Endothelial cell of umbilical vein (primary cell): ENCODE data around the gene TMTC1. TPM values are rescaled to one million over a fixed set of nuclear protein-coding genes. Genes with fewer than 3 reads are reported as not detected.

Experiments
- BruUV-seq: library from RNA; stranded (reverse); fragments of 400-500 nt; replicated peaks from 2 replicates; lab custom pipeline; 2021; lab: Mats Ljungman, UMichigan
- CTCF ChIA-PET: fragments of 300-600, 350-600 bp; sonication (Branson Sonifier 250); formaldehyde crosslinking; loops from one replicate; lab custom pipeline; 2021; ENCODE audit warnings: antibody characterized with exemption, inconsistent platforms; lab: Charles Lee
- POLR2A ChIA-PET: fragments of 300-600, 350-600 bp; sonication (Branson Sonifier 250); formaldehyde crosslinking; loops from one replicate; lab custom pipeline; 2021; ENCODE audit warnings: antibody characterized with exemption, inconsistent platforms; lab: Charles Lee
- DNase-seq: peaks from one replicate; pipeline ENCODE4 v3.0.0-alpha.2; 2011; ENCODE audit warnings: low read depth, low spot score
- FAIRE-seq: peaks from 2 replicates; lab custom pipeline; 2011; peaks lifted over from hg19 to GRCh38; lab: Jason Lieb, UNC
- H2AFZ ChIP-seq: 2 replicates; pipeline ENCODE4 v1.6.0; 2012; ENCODE audit warnings: low read depth, low read length, control low read depth, inconsistent platforms
- H3K27ac ChIP-seq: 2 replicates; pipeline ENCODE4 v1.5.1; 2011; ENCODE audit warnings: low read depth, mild to moderate bottlenecking, control low read depth, low read length, moderate library complexity; ENCODE audit not compliant: insufficient read depth
- H3K27me3 ChIP-seq, 2 experiments: 2 replicates each; pipeline versions ENCODE4 v1.6.0 to v1.6.1; 2011; ENCODE audit warnings: low read length in 2 of 2, mixed read lengths in 1 of 2; ENCODE audit not compliant: control insufficient read depth in 2 of 2, insufficient read depth in 2 of 2
- H3K36me3 ChIP-seq, 2 experiments: 2 replicates in 1 of 2; 3 replicates in 1 of 2; pipeline ENCODE4 v1.5.1; 2011; ENCODE audit warnings: low read length in 2 of 2, mild to moderate bottlenecking in 1 of 2, moderate library complexity in 1 of 2; ENCODE audit not compliant: control insufficient read depth in 2 of 2, insufficient read depth in 2 of 2; ENCODE audit errors: extremely low read depth in 1 of 2
- H3K4me1 ChIP-seq: 3 replicates; pipeline ENCODE4 v1.5.1; 2011; ENCODE audit warnings: mild to moderate bottlenecking, low read length; ENCODE audit not compliant: control insufficient read depth, insufficient read depth; ENCODE audit errors: extremely low read depth
- H3K4me2 ChIP-seq: 2 replicates; pipeline ENCODE4 v1.6.1; 2011; ENCODE audit warnings: low read length, control low read depth, mixed read lengths; ENCODE audit not compliant: insufficient read depth
- H3K4me3 ChIP-seq, 3 experiments: fragments of 200-600 bp in 1 of 3; sonication (generic), shearing (Covaris generic) in 1 of 3; replicated peaks in 1 of 3; 2 replicates each; pipeline ENCODE4 v1.5.1; 2011 to 2016; ENCODE audit warnings: control low read depth in 3 of 3, low read length in 3 of 3, mild to moderate bottlenecking in 2 of 3, inconsistent platforms in 1 of 3, low read depth in 1 of 3, moderate library complexity in 1 of 3; ENCODE audit not compliant: insufficient read depth in 1 of 3
- H3K79me2 ChIP-seq: 2 replicates; pipeline ENCODE4 v1.6.0; 2012; ENCODE audit warnings: low read length, inconsistent platforms; ENCODE audit not compliant: control insufficient read depth, insufficient read depth
- H3K9ac ChIP-seq: replicated peaks from 2 replicates; pipeline ENCODE3; 2011; ENCODE audit warnings: low read length, control low read depth; ENCODE audit not compliant: insufficient read depth; ENCODE audit errors: extremely low read depth
- H3K9me1 ChIP-seq: replicated peaks from 3 replicates; pipeline ENCODE4 v1.6.0; 2011; ENCODE audit warnings: mild to moderate bottlenecking, low read length; ENCODE audit not compliant: control insufficient read depth, insufficient read depth; ENCODE audit errors: extremely low read depth
- H3K9me3 ChIP-seq: replicated peaks from 2 replicates; pipeline ENCODE4 v1.5.1; 2012; ENCODE audit warnings: low read length, inconsistent platforms; ENCODE audit not compliant: control insufficient read depth, insufficient read depth
- H4K20me1 ChIP-seq: replicated peaks from 2 replicates; pipeline ENCODE3; 2011; ENCODE audit warnings: mild to moderate bottlenecking, low read length; ENCODE audit not compliant: control insufficient read depth, insufficient read depth; ENCODE audit errors: extremely low read depth
- CTCF ChIP-seq, 2 donors: IDR thresholded peaks; 1 replicate in 1 of 2; 2 replicates in 1 of 2; pipeline ENCODE4 v1.5.1; 2011; ENCODE audit warnings: low read length in 2 of 2, mild to moderate bottlenecking in 2 of 2, moderate library complexity in 2 of 2, control low read depth in 1 of 2, inconsistent platforms in 1 of 2, low read depth in 1 of 2; ENCODE audit not compliant: insufficient read depth in 1 of 2; ENCODE audit errors: extremely low read depth in 1 of 2
- FOS ChIP-seq: IDR thresholded peaks from 2 replicates; pipeline ENCODE4 v1.6.1; 2011; ENCODE audit warnings: mild to moderate bottlenecking, low read length, moderate library complexity, borderline replicate concordance; ENCODE audit not compliant: insufficient read depth
- GATA2 ChIP-seq: IDR thresholded peaks from 2 replicates; pipeline ENCODE4 v1.7.0; 2011; ENCODE audit warnings: low read depth, mild to moderate bottlenecking, moderate library complexity, mixed read lengths, low read length; ENCODE audit not compliant: insufficient read length, insufficient read depth
- JUN ChIP-seq: IDR thresholded peaks from 2 replicates; pipeline ENCODE4 v1.6.1; 2011; ENCODE audit warnings: borderline replicate concordance, low read depth; ENCODE audit not compliant: insufficient read length, insufficient read depth
- MYC ChIP-seq: IDR thresholded peaks from one replicate; pipeline ENCODE4 v1.6.1; 2011; ENCODE audit warnings: mild to moderate bottlenecking, low read depth, low read length
- dilution Hi-C: fragments of 300-500 bp; cut with MboI; formaldehyde crosslinking; loops from one replicate; pipeline ENCODE4 v1.15.0; 2019; ENCODE audit warnings: low sequenced_read_pairs; ENCODE audit not compliant: extremely low pct_ligation_motif_present
- intact Hi-C: fragments of 100-400 bp; cut with micrococcal nuclease; formaldehyde crosslinking; loops from one replicate; pipeline ENCODE4 v1.10.0; 2022
- polyA plus RNA-seq, 4 experiments: library from polyadenylated mRNA; depleted of rRNA in 3 of 4; stranded (reverse) in 3 of 4; unstranded in 1 of 4; fragments of >200 nt; gene quantifications; 2 replicates each; pipeline versions ENCODE4 v1.2.1 to v1.2.3, GENCODE V29; 2011 to 2012; ENCODE audit warnings: missing spikeins in 1 of 4
- total RNA-seq: library from RNA; stranded (reverse); gene quantifications from 2 replicates; pipeline ENCODE4 v1.2.3, GENCODE V29; 2021
- TF ChIP-seq, protein P1 (sequence below): IDR thresholded peaks from 2 replicates; pipeline ENCODE4 v1.6.1; 2011; ENCODE audit not compliant: insufficient read depth, insufficient read length

Gene TMTC1
- total and polyA plus RNA-seq, 2 donors (not counting 3 experiments of a cell fraction or from before 2014, with no cell fraction given) = 5.4 to 5.9 TPM

DNA sequence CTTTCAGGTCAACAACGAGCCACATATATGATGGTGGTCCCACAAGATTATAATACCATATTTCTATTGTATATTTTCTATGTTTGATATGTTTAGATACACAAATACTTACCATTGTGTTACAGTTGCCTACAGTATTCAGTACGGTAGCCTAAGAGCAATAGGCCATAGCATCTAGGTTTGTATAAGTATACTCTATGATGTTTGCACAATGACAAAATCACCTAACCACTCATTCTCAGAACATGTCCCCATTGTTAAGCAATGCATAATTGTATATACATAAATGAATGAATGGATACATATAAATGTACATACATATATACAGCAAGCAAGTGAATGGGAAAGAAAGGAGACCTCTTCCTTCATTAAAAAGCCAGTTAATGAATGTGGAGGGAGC is 23.8 kb downstream of the TMTC1 start:
- CTCF ChIA-PET = interaction anchor here (1.3 kb wide), 1 partner anchor 18 kb away, joined by 3 read pairs; no protein-coding TSS in a partner anchor
- no peak for TF ChIP-seq FOS
- TF ChIP-seq, protein P1, sequence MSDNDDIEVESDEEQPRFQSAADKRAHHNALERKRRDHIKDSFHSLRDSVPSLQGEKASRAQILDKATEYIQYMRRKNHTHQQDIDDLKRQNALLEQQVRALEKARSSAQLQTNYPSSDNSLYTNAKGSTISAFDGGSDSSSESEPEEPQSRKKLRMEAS = no peak
- no peak for TF ChIP-seq MYC
- no peak for TF ChIP-seq CTCF (IDR thresholded peaks at IDR 0.05; ENCODE audit: extremely low read depth in 1 of 2, insufficient read depth in 1 of 2, low read depth in 1 of 2, low read length in 2 of 2)
- TF ChIP-seq JUN = no peak
- no peak for TF ChIP-seq GATA2
- H3K9me3 ChIP-seq = no peaks in the 10 kb centered on the region
- FAIRE-seq = no peak
- intact Hi-C loops (no loop called here), dilution Hi-C loops (no loop called here)
- H3K4me3 ChIP-seq = no peak overlapping the region
- POLR2A ChIA-PET = no interaction called here
- no peaks in the 10 kb centered on the region for H3K36me3 ChIP-seq
- no peak overlapping the region for H3K27ac ChIP-seq
- BruUV-seq = no TSS peak
- no peaks in the 10 kb centered on the region for H3K4me1 ChIP-seq
- no peak overlapping the region for H3K4me2 ChIP-seq
- DNase-seq = no peak
- H3K79me2 ChIP-seq = no peaks in the 10 kb centered on the region
- no peaks in the 10 kb centered on the region for H4K20me1 ChIP-seq
- no peaks in the 10 kb centered on the region for H3K27me3 ChIP-seq
- no peaks in the 10 kb centered on the region for H3K9me1 ChIP-seq
- no peak overlapping the region for H2AFZ ChIP-seq
- no peak overlapping the region for H3K9ac ChIP-seq
